K562 (cell line): ENCODE data around the gene VPS37B. TPM values are rescaled to one million over a fixed set of nuclear protein-coding genes. Genes with fewer than 3 reads are reported as not detected.
A peak's percentile ranks its signal among the peaks of the same experiment; 100 is the strongest.

Experiments
- BCLAF1 ChIP-seq, 2 experiments: fragments of 450-650 bp in 1 of 2; IDR thresholded peaks; 2 replicates each; pipeline ENCODE4 v1.6.1; 2011 to 2017; ENCODE audit warnings: low read depth in 2 of 2, antibody characterized with exemption in 1 of 2, borderline replicate concordance in 1 of 2, low read length in 1 of 2, mild to moderate bottlenecking in 1 of 2, mixed read lengths in 1 of 2; ENCODE audit not compliant: control insufficient read depth in 1 of 2
- BRD4 ChIP-seq: fragments of 200-600 bp; sonication (generic); IDR thresholded peaks from 2 replicates; pipeline ENCODE4 v1.6.1; 2017; ENCODE audit warnings: inconsistent platforms
- CREB3 ChIP-seq: fragments of 450-650 bp; conservative IDR thresholded peaks from 2 replicates; pipeline ENCODE4 v1.6.1; 2016; ENCODE audit warnings: missing genetic modification characterization, low read depth, mild to moderate bottlenecking, missing compliant biosample characterization, moderate library complexity
- CTCFL ChIP-seq: IDR thresholded peaks from 2 replicates; pipeline ENCODE4 v1.6.1; 2011; ENCODE audit warnings: borderline replicate concordance, low read depth, mild to moderate bottlenecking, moderate library complexity, low read length; ENCODE audit not compliant: insufficient read depth, poor library complexity, severe bottlenecking
- EP400 ChIP-seq: fragments of 450-650 bp; IDR thresholded peaks from 2 replicates; pipeline ENCODE4 v1.6.1; 2017; ENCODE audit warnings: antibody characterized with exemption, mild to moderate bottlenecking, moderate library complexity
- KLF1 ChIP-seq: fragments of 450-650 bp; IDR thresholded peaks from 2 replicates; pipeline ENCODE4 v1.6.1; 2016; ENCODE audit warnings: missing genetic modification characterization, missing compliant biosample characterization
- MYC ChIP-seq, 2 experiments: fragments of 250-450 bp in 1 of 2; sonication (Bioruptor Pico) in 1 of 2; IDR thresholded peaks; 2 replicates each; pipeline versions ENCODE4 v1.5.1 to v1.6.1; 2012 to 2021; ENCODE audit warnings: low read depth in 2 of 2, borderline replicate concordance in 1 of 2, improper control_type of control experiment in 1 of 2, low read length in 1 of 2, mild to moderate bottlenecking in 1 of 2, moderate library complexity in 1 of 2
- OTX1 ChIP-seq: fragments of 450-650 bp; formaldehyde crosslinking; IDR thresholded peaks from 2 replicates; pipeline ENCODE4 v1.4.0; 2022; ENCODE audit warnings: mild to moderate bottlenecking
- PBX2 ChIP-seq, 2 experiments: IDR thresholded peaks in 1 of 2; conservative IDR thresholded peaks in 1 of 2; 2 replicates each; pipeline ENCODE4 v1.6.1; 2016; ENCODE audit warnings: low read depth in 2 of 2, mild to moderate bottlenecking in 1 of 2, missing compliant biosample characterization in 1 of 2, missing genetic modification characterization in 1 of 2, moderate library complexity in 1 of 2
- PHF21A ChIP-seq: fragments of 450-650 bp; IDR thresholded peaks from 2 replicates; pipeline ENCODE4 v1.6.1; 2017; ENCODE audit warnings: low read depth, borderline replicate concordance
- ZBTB9 ChIP-seq: fragments of 450-650 bp; formaldehyde crosslinking; IDR thresholded peaks from 2 replicates; pipeline ENCODE4 v1.4.0; 2020; ENCODE audit warnings: mild to moderate bottlenecking, moderate library complexity
- ZNF124 ChIP-seq: sonication (generic); formaldehyde crosslinking; IDR thresholded peaks from 2 replicates; pipeline ENCODE4 v1.8.1; 2022; ENCODE audit warnings: missing genetic modification reagents
- polyA plus RNA-seq, 8 experiments: library from polyadenylated mRNA; depleted of rRNA in 4 of 8; stranded (reverse) in 5 of 8; unstranded in 3 of 8; fragments of >200 nt; fragmentation: Nextera tagmentation in 2 of 8; fragmentation: Illumina TruSeq in 1 of 8; extraction: Ambion mirVana in 2 of 8; extraction: Trizol in 1 of 8; gene quantifications; 2 replicates each; pipeline versions ENCODE4 v1.2.1 to v1.2.3, GENCODE V29; 2011 to 2014; ENCODE audit warnings: inconsistent platforms in 1 of 8, missing spikeins in 1 of 8
- total RNA-seq, 7 experiments: library from RNA; depleted of rRNA in 6 of 7; stranded (reverse); fragments of >200 nt in 6 of 7; fragmentation: Illumina TruSeq in 2 of 7; extraction: Trizol in 2 of 7; gene quantifications; 2 replicates each; pipeline versions ENCODE4 v1.2.1 to v1.2.3, GENCODE V29; 2011 to 2021; ENCODE audit warnings: low replicate concordance in 1 of 7

Gene VPS37B
- total and polyA plus RNA-seq, 9 of the 15 experiments (the other 6 are each of a cell fraction or from before 2014, with no cell fraction given), result 0.28 to 37.4 (median 17.9) TPM

- no peak for TF ChIP-seq PHF21A
- TF ChIP-seq KLF1 (tag), result no peak
- TF ChIP-seq BRD4, result no peak
- TF ChIP-seq BCLAF1 (IDR thresholded peaks at IDR 0.05; ENCODE audit: borderline replicate concordance in 1 of 2, control insufficient read depth in 1 of 2, low read depth in 2 of 2, low read length in 1 of 2), result no peak
- TF ChIP-seq OTX1, result no peak
- TF ChIP-seq EP400, result 0 out of 2 replicates have a peak, but pooled peaks have one; percentile 21
- TF ChIP-seq CTCFL, result peak; percentile 11
- no peak for TF ChIP-seq PBX2 (CRISPR knock-in tag; IDR thresholded peaks at IDR 0.05; ENCODE audit: low read depth)
- no peak for TF ChIP-seq PBX2 (tag; conservative IDR thresholded peaks at IDR 0.05; ENCODE audit: low read depth)
- no peak for TF ChIP-seq CREB3 (tag)
- no peak for TF ChIP-seq ZNF124 (CRISPR knock-in tag)
- TF ChIP-seq MYC (IDR thresholded peaks at IDR 0.05; ENCODE audit: low read depth, low read length), result peak; percentile 11; the same call in 1 of the 2 replicates
- TF ChIP-seq MYC (CRISPR knock-in tag; IDR thresholded peaks at IDR 0.05; ENCODE audit: borderline replicate concordance, low read depth), result no peak
- no peak for TF ChIP-seq ZBTB9 (CRISPR knock-in tag)
These were observed 1.5 kb downstream of the VPS37B start (continued) for GRCh38 chr12:122894193-122895121.
